Nephron (organoid): ENCODE results near the gene SLC28A1.
A peak's percentile ranks its signal among the peaks of the same experiment; 100 is the strongest.

ENCODE experiments used
- H3K27ac Mint-ChIP-seq, 3 experiments: 2 replicates each; pipeline ENCODE4 v1.8.0; 2020; ENCODE audit warnings: mixed read lengths in 3 of 3, mild to moderate bottlenecking in 2 of 3, moderate library complexity in 1 of 3
- H3K27me3 Mint-ChIP-seq: 2 replicates; pipeline ENCODE4 v1.8.0; 2021; ENCODE audit warnings: low read depth, mild to moderate bottlenecking, moderate library complexity, mixed read lengths
- H3K36me3 Mint-ChIP-seq: 2 replicates; pipeline ENCODE4 v1.8.0; 2020; ENCODE audit warnings: low read depth, mixed read lengths
- H3K4me1 Mint-ChIP-seq: 2 replicates; pipeline ENCODE4 v1.8.0; 2020; ENCODE audit warnings: mixed read lengths
- H3K4me3 Mint-ChIP-seq, 3 experiments: 2 replicates each; pipeline ENCODE4 v1.8.0; 2020; ENCODE audit warnings: mild to moderate bottlenecking in 3 of 3, mixed read lengths in 3 of 3, moderate library complexity in 2 of 3
- H3K9me3 Mint-ChIP-seq: 2 replicates; pipeline ENCODE4 v1.8.0; 2020; ENCODE audit warnings: mixed read lengths
- CTCF ChIP-seq, 3 experiments: fragments of 200-600 bp; sonication (generic); IDR thresholded peaks; one replicate each; pipeline ENCODE4 v1.5.0; 2021; ENCODE audit warnings: antibody characterized with exemption in 3 of 3; ENCODE audit not compliant: unreplicated experiment in 3 of 3

The SLC28A1 gene

GRCh38 chr15:84981054-84981710 lies 96.7 kb downstream of the SLC28A1 start:
- H3K4me3 Mint-ChIP-seq: peak overlapping the region; percentile 93 to 97 (median 93)
- H3K27ac Mint-ChIP-seq: peak overlapping the region; percentile 68 to 93 (median 78)
- no peaks in the 10 kb centered on the region for H3K9me3 Mint-ChIP-seq
- peak in 1 of 3 experiments; percentile 23 for TF ChIP-seq CTCF (IDR thresholded peaks at IDR 0.05; ENCODE audit: unreplicated experiment in 3 of 3)
- H3K4me1 Mint-ChIP-seq: peaks cover 25% of the 10 kb centered on the region
- H3K36me3 Mint-ChIP-seq: no peaks in the 10 kb centered on the region
- peaks cover 43% of the 10 kb centered on the region for H3K27me3 Mint-ChIP-seq

- H3K4me1 Mint-ChIP-seq: peaks cover 25% of the 10 kb centered on the region
- peak within 1 kb of the TSS; percentile 88 to 96 (median 93) for H3K27ac Mint-ChIP-seq
- H3K9me3 Mint-ChIP-seq: no peaks in the 10 kb centered on the region
- peaks cover 43% of the 10 kb centered on the region for H3K27me3 Mint-ChIP-seq
- TF ChIP-seq CTCF (IDR thresholded peaks at IDR 0.05; ENCODE audit: unreplicated experiment in 3 of 3): peak in 1 of 3 experiments; percentile 13
- no peaks in the 10 kb centered on the region for H3K36me3 Mint-ChIP-seq
- H3K4me3 Mint-ChIP-seq: peak within 1 kb of the TSS; percentile 93 to 97 (median 96)
Measured at GRCh38 chr15:84981711-84982300, 97.3 kb downstream of the SLC28A1 start, which contains the start of gene PDE8A. PDE8A (plus strand) TSS chr15:84981856; CDS start chr15:84982163, 307 bp downstream.

GRCh38 chr15:84982301-84982920 lies 97.9 kb downstream of the SLC28A1 start:
- TF ChIP-seq CTCF (IDR thresholded peaks at IDR 0.05; ENCODE audit: unreplicated experiment in 3 of 3): no peak
- Mint-ChIP-seq H3K27me3 (peaks cover 43% of the 10 kb centered on the region), H3K9me3 (no peaks in the 10 kb centered on the region)

GRCh38 chr15:84983294-84983693 lies 98.8 kb downstream of the SLC28A1 start:
- H3K4me3 Mint-ChIP-seq: peak overlapping the region; percentile 86 to 96 (median 92)
- H3K9me3 Mint-ChIP-seq: no peaks in the 10 kb centered on the region
- peak overlapping the region; percentile 82 to 96 (median 88) for H3K27ac Mint-ChIP-seq
- H3K36me3 Mint-ChIP-seq: no peaks in the 10 kb centered on the region
- no peak for TF ChIP-seq CTCF (IDR thresholded peaks at IDR 0.05; ENCODE audit: unreplicated experiment in 3 of 3)
- peaks cover 37% of the 10 kb centered on the region for H3K27me3 Mint-ChIP-seq
- peaks cover 25% of the 10 kb centered on the region for H3K4me1 Mint-ChIP-seq

More at GRCh38 chr15:84982301-84982920, 97.9 kb downstream of the SLC28A1 start:
- H3K36me3 Mint-ChIP-seq: no peaks in the 10 kb centered on the region
- H3K4me3 Mint-ChIP-seq: peak overlapping the region; percentile 86 to 96 (median 92)
- peaks cover 25% of the 10 kb centered on the region for H3K4me1 Mint-ChIP-seq
- H3K27ac Mint-ChIP-seq: peak overlapping the region; percentile 82 to 96 (median 88)

- no peaks in the 10 kb centered on the region for H3K9me3 Mint-ChIP-seq
- H3K27ac Mint-ChIP-seq: peak overlapping the region in 1 of 3 experiments; percentile 88
- no peaks in the 10 kb centered on the region for H3K36me3 Mint-ChIP-seq
- H3K27me3 Mint-ChIP-seq: peaks cover 33% of the 10 kb centered on the region
- peak overlapping the region; percentile 86 to 96 (median 92) for H3K4me3 Mint-ChIP-seq
- peaks cover 25% of the 10 kb centered on the region for H3K4me1 Mint-ChIP-seq
- TF ChIP-seq CTCF (IDR thresholded peaks at IDR 0.05; ENCODE audit: unreplicated experiment in 3 of 3): no peak
Measured at GRCh38 chr15:84983711-84984110, 99.2 kb downstream of the SLC28A1 start.
